22Rv1 (cell line): Measurements from ENCODE around the gene CCNL1.

Experiments used
- ZFX ChIP-seq: fragments of 450-650 bp; IDR thresholded peaks from 2 replicates; pipeline ENCODE4 v1.6.1; 2017; ENCODE audit warnings: antibody characterized with exemption, borderline replicate concordance
- TF ChIP-seq, protein P1 (sequence below): fragments of 450-650 bp; IDR thresholded peaks from 2 replicates; pipeline ENCODE4 v1.5.1; 2017; ENCODE audit warnings: mild to moderate bottlenecking

DNA sequence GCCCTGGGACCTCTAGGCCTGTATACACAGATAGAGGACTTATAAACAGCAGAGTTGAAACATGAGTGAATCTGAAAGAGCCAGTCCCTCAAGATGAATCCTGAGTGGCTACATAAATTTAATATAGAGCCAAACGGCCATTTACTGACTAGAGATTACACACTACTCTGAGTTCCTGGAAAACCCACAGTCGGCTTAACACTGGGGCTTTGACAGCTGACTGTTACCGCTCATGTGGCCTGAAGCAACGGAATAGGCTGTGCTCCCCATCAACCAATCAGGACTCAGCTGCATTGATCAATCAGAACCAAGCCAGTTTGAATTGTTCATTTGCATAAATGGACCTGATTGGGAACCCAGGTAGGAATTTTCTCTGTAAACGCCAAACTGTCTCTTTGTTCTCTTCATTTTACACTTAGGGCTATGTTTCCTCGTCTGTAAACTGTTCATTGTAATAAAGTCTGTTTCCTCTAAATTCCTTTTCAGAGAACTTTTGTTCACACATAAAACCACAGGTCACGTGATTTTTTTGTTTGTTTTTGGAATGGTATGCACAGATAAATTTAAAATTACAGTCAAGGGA lies 40.5 kb downstream of the CCNL1 start:
- TF ChIP-seq, protein P1, sequence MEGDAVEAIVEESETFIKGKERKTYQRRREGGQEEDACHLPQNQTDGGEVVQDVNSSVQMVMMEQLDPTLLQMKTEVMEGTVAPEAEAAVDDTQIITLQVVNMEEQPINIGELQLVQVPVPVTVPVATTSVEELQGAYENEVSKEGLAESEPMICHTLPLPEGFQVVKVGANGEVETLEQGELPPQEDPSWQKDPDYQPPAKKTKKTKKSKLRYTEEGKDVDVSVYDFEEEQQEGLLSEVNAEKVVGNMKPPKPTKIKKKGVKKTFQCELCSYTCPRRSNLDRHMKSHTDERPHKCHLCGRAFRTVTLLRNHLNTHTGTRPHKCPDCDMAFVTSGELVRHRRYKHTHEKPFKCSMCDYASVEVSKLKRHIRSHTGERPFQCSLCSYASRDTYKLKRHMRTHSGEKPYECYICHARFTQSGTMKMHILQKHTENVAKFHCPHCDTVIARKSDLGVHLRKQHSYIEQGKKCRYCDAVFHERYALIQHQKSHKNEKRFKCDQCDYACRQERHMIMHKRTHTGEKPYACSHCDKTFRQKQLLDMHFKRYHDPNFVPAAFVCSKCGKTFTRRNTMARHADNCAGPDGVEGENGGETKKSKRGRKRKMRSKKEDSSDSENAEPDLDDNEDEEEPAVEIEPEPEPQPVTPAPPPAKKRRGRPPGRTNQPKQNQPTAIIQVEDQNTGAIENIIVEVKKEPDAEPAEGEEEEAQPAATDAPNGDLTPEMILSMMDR = no peak
- no peak for TF ChIP-seq ZFX
